ENCODE data around the gene FKBP14. TPM values are rescaled to one million over a fixed set of nuclear protein-coding genes. Genes with fewer than 3 reads are reported as not detected.

FKBP14 gene
- total and polyA plus RNA-seq, 4 donors = 4.9 to 25.9 (median 15.4) TPM

GRCh38 chr7:30028749-30029635 lies 2.5 kb upstream of the FKBP14 start:
- Histone ChIP-seq H3K27ac (ENCODE audit: low read depth in 1 of 2, low read length in 2 of 2) (peak overlapping the region; percentile 29 to 66), H3K9me3 (ENCODE audit: control insufficient read depth, low read length) (no peaks in the 10 kb centered on the region), H3K4me1 (ENCODE audit: control insufficient read depth in 1 of 2, insufficient read depth in 2 of 2, low read length in 2 of 2) (peaks cover 7% of the 10 kb centered on the region in 2 donors), H3K27me3 (ENCODE audit: control insufficient read depth in 1 of 2, insufficient read depth in 2 of 2, low read length in 1 of 2) (no peaks in the 10 kb centered on the region), H3K36me3 (ENCODE audit: control insufficient read depth in 1 of 2, insufficient read depth in 2 of 2, low read length in 1 of 2) (no peaks in the 10 kb centered on the region), H3K4me3 (ENCODE audit: low read length in 2 of 2) (peak overlapping the region; percentile 71 to 97)
- ATAC-seq (ENCODE audit: low FRiP score) (peak; percentile 6), DNase-seq (peak in 1 of 2 donors; percentile 54)
- 0% methylated on average over 38 to 42 of the region's 42 CpGs for WGBS, 2 donors
- intact Hi-C loops (cut with DNase I) = loop anchor here in 1 of 2 donors (5.0 to 10.0 kb wide), 4 partner anchors 38 to 108 kb away; partner anchors contain the start of gene SCRN1

- H3K27ac ChIP-seq (ENCODE audit: low read depth in 1 of 2, low read length in 2 of 2) = peak within 1 kb of the TSS; percentile 29 to 73
- intact Hi-C loops (cut with DNase I) = loop anchor here in 1 of 2 donors (5.0 to 10.0 kb wide), 4 partner anchors 39 to 109 kb away; partner anchors contain the start of gene SCRN1
- peaks cover 7% of the 10 kb centered on the region in 2 donors for H3K4me1 ChIP-seq (ENCODE audit: control insufficient read depth in 1 of 2, insufficient read depth in 2 of 2, low read length in 2 of 2)
- no peaks in the 10 kb centered on the region for H3K9me3 ChIP-seq (ENCODE audit: control insufficient read depth, low read length)
- no peaks in the 10 kb centered on the region for H3K27me3 ChIP-seq (ENCODE audit: control insufficient read depth in 1 of 2, insufficient read depth in 2 of 2, low read length in 1 of 2)
- DNase-seq = peak; percentile 93 to 95
- WGBS, 2 donors = 0% methylated on average over 59 to 70 of the region's 70 CpGs
- H3K4me3 ChIP-seq (ENCODE audit: low read length in 2 of 2) = peak within 1 kb of the TSS; percentile 96 to 97
- ATAC-seq (ENCODE audit: low FRiP score) = peak; percentile 91
- H3K36me3 ChIP-seq (ENCODE audit: control insufficient read depth in 1 of 2, insufficient read depth in 2 of 2, low read length in 1 of 2) = no peaks in the 10 kb centered on the region
Observed at GRCh38 chr7:30028216-30028748, 1.8 kb upstream of the FKBP14 start, which contains the start of gene PLEKHA8. Gene PLEKHA8 (plus strand): TSS chr7:30028412. CDS start chr7:30028763, 351 bp downstream.

GRCh38 chr7:30027740-30028215 lies 1.3 kb upstream of the FKBP14 start:
- H3K36me3 ChIP-seq (ENCODE audit: control insufficient read depth in 1 of 2, insufficient read depth in 2 of 2, low read length in 1 of 2) = no peaks in the 10 kb centered on the region
- ATAC-seq (ENCODE audit: low FRiP score) (no peak), DNase-seq (no peak)
- peak overlapping the region; percentile 96 to 97 for H3K4me3 ChIP-seq (ENCODE audit: low read length in 2 of 2)
- intact Hi-C loops (cut with DNase I) = loop anchor here (2.0 to 10.0 kb wide), 5 partner anchors 39 to 110 kb away; partner anchors contain the start of gene SCRN1 (in 2 of the 2)
- WGBS, 2 donors = 3 to 6% methylated on average over 9 of the region's 9 CpGs
- no peaks in the 10 kb centered on the region for H3K27me3 ChIP-seq (ENCODE audit: control insufficient read depth in 1 of 2, insufficient read depth in 2 of 2, low read length in 1 of 2)
- no peaks in the 10 kb centered on the region for H3K9me3 ChIP-seq (ENCODE audit: control insufficient read depth, low read length)
- H3K27ac ChIP-seq (ENCODE audit: low read depth in 1 of 2, low read length in 2 of 2) = peak overlapping the region; percentile 29 to 73
- peaks cover 7% of the 10 kb centered on the region in 2 donors for H3K4me1 ChIP-seq (ENCODE audit: control insufficient read depth in 1 of 2, insufficient read depth in 2 of 2, low read length in 2 of 2)

GRCh38 chr7:30027065-30027456 lies 559 bp upstream of the FKBP14 start:
- DNase-seq (no peak), ATAC-seq (ENCODE audit: low FRiP score) (peak; percentile 27)
- H3K4me3 ChIP-seq (ENCODE audit: low read length in 2 of 2) = peak overlapping the region; percentile 96 to 97
- intact Hi-C loops (cut with DNase I) = loop anchor here (2.0 to 10.0 kb wide), 5 partner anchors 38 to 110 kb away; partner anchors contain the start of gene SCRN1 (in 2 of the 2)
- no peaks in the 10 kb centered on the region for H3K27me3 ChIP-seq (ENCODE audit: control insufficient read depth in 1 of 2, insufficient read depth in 2 of 2, low read length in 1 of 2)
- peak overlapping the region; percentile 19 to 64 for H3K27ac ChIP-seq (ENCODE audit: low read depth in 1 of 2, low read length in 2 of 2)
- 0 to 1% methylated on average over 10 of the region's 10 CpGs for WGBS, 2 donors
- H3K9me3 ChIP-seq (ENCODE audit: control insufficient read depth, low read length) = no peaks in the 10 kb centered on the region
- peaks cover 7% of the 10 kb centered on the region in 2 donors for H3K4me1 ChIP-seq (ENCODE audit: control insufficient read depth in 1 of 2, insufficient read depth in 2 of 2, low read length in 2 of 2)
- H3K36me3 ChIP-seq (ENCODE audit: control insufficient read depth in 1 of 2, insufficient read depth in 2 of 2, low read length in 1 of 2) = no peaks in the 10 kb centered on the region

- no peak for DNase-seq
- intact Hi-C loops (cut with DNase I) = loop anchor here in 1 of 2 donors (10.0 kb wide), 1 partner anchor 69 kb away; no protein-coding TSS in a partner anchor
- Histone ChIP-seq H3K4me3 (ENCODE audit: low read length in 2 of 2) (no peak overlapping the region), H3K27ac (ENCODE audit: low read depth in 1 of 2, low read length in 2 of 2) (no peak overlapping the region), H3K4me1 (ENCODE audit: control insufficient read depth in 1 of 2, insufficient read depth in 2 of 2, low read length in 2 of 2) (peaks cover 4 to 7% of the 10 kb centered on the region in 2 donors), H3K36me3 (ENCODE audit: control insufficient read depth in 1 of 2, insufficient read depth in 2 of 2, low read length in 1 of 2) (no peaks in the 10 kb centered on the region), H3K9me3 (ENCODE audit: control insufficient read depth, low read length) (no peaks in the 10 kb centered on the region), H3K27me3 (ENCODE audit: control insufficient read depth in 1 of 2, insufficient read depth in 2 of 2, low read length in 1 of 2) (no peaks in the 10 kb centered on the region)
- no peak for ATAC-seq (ENCODE audit: low FRiP score)
- 93 to 96% methylated on average over 6 of the region's 6 CpGs for WGBS, 2 donors
Observed at GRCh38 chr7:30023524-30023923, 3.0 kb downstream of the FKBP14 start.

- no peak for DNase-seq
Observed at GRCh38 chr7:30022991-30023390, 3.5 kb downstream of the FKBP14 start.

GRCh38 chr7:30020535-30020934 lies 6.0 kb downstream of the FKBP14 start:
- no peaks in the 10 kb centered on the region for H3K36me3 ChIP-seq (ENCODE audit: control insufficient read depth in 1 of 2, insufficient read depth in 2 of 2, low read length in 1 of 2)
- no peaks in the 10 kb centered on the region for H3K27me3 ChIP-seq (ENCODE audit: control insufficient read depth in 1 of 2, insufficient read depth in 2 of 2, low read length in 1 of 2)
- H3K9me3 ChIP-seq (ENCODE audit: control insufficient read depth, low read length) = no peaks in the 10 kb centered on the region
- H3K4me1 ChIP-seq (ENCODE audit: control insufficient read depth in 1 of 2, insufficient read depth in 2 of 2, low read length in 2 of 2) = peaks cover 2 to 7% of the 10 kb centered on the region in 2 donors
- no peak for DNase-seq
- no peak overlapping the region for H3K4me3 ChIP-seq (ENCODE audit: low read length in 2 of 2)
- H3K27ac ChIP-seq (ENCODE audit: low read depth in 1 of 2, low read length in 2 of 2) = no peak overlapping the region
- intact Hi-C loops (cut with DNase I) = loop anchor here in 1 of 2 donors (10.0 kb wide), 1 partner anchor 66 kb away; no protein-coding TSS in a partner anchor
- 71 to 73% methylated on average over 1 of the region's 1 CpG for WGBS, 2 donors
- no peak for ATAC-seq (ENCODE audit: low FRiP score)

More at GRCh38 chr7:30022991-30023390, 3.5 kb downstream of the FKBP14 start:
- Histone ChIP-seq H3K27me3 (ENCODE audit: control insufficient read depth in 1 of 2, insufficient read depth in 2 of 2, low read length in 1 of 2) (no peaks in the 10 kb centered on the region), H3K27ac (ENCODE audit: low read depth in 1 of 2, low read length in 2 of 2) (no peak overlapping the region), H3K9me3 (ENCODE audit: control insufficient read depth, low read length) (no peaks in the 10 kb centered on the region), H3K36me3 (ENCODE audit: control insufficient read depth in 1 of 2, insufficient read depth in 2 of 2, low read length in 1 of 2) (no peaks in the 10 kb centered on the region), H3K4me3 (ENCODE audit: low read length in 2 of 2) (no peak overlapping the region), H3K4me1 (ENCODE audit: control insufficient read depth in 1 of 2, insufficient read depth in 2 of 2, low read length in 2 of 2) (peaks cover 4 to 7% of the 10 kb centered on the region in 2 donors)
- no peak for ATAC-seq (ENCODE audit: low FRiP score)
- intact Hi-C loops (cut with DNase I) = loop anchor here in 1 of 2 donors (10.0 kb wide), 1 partner anchor 68 kb away; no protein-coding TSS in a partner anchor

- Histone ChIP-seq H3K27ac (ENCODE audit: low read depth in 1 of 2, low read length in 2 of 2) (no peak overlapping the region), H3K4me1 (ENCODE audit: control insufficient read depth in 1 of 2, insufficient read depth in 2 of 2, low read length in 2 of 2) (peaks cover 0 to 3% of the 10 kb centered on the region in 2 donors), H3K4me3 (ENCODE audit: low read length in 2 of 2) (no peak overlapping the region), H3K36me3 (ENCODE audit: control insufficient read depth in 1 of 2, insufficient read depth in 2 of 2, low read length in 1 of 2) (no peaks in the 10 kb centered on the region), H3K9me3 (ENCODE audit: control insufficient read depth, low read length) (no peaks in the 10 kb centered on the region), H3K27me3 (ENCODE audit: control insufficient read depth in 1 of 2, insufficient read depth in 2 of 2, low read length in 1 of 2) (no peaks in the 10 kb centered on the region)
- WGBS, 2 donors = 96 to 100% methylated on average over 1 of the region's 1 CpG
- ATAC-seq (ENCODE audit: low FRiP score) (no peak), DNase-seq (no peak)
- intact Hi-C loops (cut with DNase I) = loop anchor here in 1 of 2 donors (10.0 kb wide), 1 partner anchor 65 kb away; no protein-coding TSS in a partner anchor
Observed at GRCh38 chr7:30019960-30020359, 6.5 kb downstream of the FKBP14 start.
